Measurements from ENCODE around the gene SMS.

Gene SMS

DNA sequence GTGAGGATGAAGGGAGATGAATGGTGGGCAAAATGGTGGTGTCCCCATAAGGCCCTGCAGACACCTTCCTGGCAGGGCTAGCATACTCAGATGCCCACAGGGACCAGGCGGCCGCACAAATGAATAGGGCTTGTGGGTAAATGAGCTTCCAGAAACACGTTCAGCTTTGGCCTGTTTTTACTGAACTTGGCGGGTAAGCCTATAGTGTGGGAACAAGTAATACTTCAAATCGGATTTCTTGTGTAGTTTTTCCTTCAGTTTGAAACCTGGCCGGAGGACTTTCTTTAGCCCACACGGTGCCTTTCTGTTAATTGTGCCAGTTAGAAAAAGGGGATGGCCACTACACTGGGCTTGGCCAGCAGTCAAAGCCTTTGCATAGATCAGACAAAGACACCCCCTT lies 22.8 kb downstream of the SMS start:
- no peak overlapping the region for H3K9ac ChIP-seq (ENCODE audit: low read length)
- H3K9me3 ChIP-seq (ENCODE audit: control insufficient read depth, insufficient read depth, low read depth, low read length), result no peaks in the 10 kb centered on the region
- no peak overlapping the region for H3K4me3 ChIP-seq (ENCODE audit: low read depth, low read length)
- no peak overlapping the region for H3K27ac ChIP-seq (ENCODE audit: low read depth, low read length)
- H3K4me1 ChIP-seq (ENCODE audit: control insufficient read depth, insufficient read depth, low read length), result peaks cover 34% of the 10 kb centered on the region
- H3K36me3 ChIP-seq (ENCODE audit: control insufficient read depth, insufficient read depth, low read length), result peaks cover 31% of the 10 kb centered on the region
- no peaks in the 10 kb centered on the region for H3K27me3 ChIP-seq (ENCODE audit: control insufficient read depth, insufficient read depth, low read length)

DNA sequence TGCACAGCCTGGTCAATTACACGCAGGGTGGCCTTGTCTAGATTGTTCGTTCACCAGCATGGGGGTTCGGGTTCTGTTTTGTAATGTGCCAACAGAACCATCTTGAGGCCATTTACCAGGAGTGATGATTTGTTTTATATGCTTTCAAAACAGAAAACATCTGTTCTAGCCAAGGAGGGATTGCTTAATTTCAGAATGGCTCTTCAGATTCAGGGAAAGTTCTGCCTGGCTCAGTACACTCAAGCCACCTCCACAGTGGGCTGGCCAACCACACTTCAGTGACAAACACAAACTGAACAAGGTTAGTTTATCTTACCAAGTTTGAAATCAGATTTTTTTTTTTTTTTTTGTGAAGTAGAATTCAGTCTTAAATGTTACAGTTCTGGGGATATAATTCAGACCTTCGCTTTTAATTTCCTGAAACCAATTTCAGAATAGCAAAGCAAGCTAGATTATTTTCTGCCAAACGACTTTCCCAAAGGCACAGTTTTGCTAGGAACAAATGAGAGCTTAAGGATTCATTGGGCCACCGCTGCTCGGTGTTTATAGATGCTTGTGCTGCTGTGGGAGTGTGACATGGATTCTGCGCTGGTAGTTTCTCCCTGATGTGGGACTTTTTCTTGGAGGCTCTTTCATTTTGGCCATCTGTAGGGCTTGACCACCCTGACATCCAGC lies 23.4 kb downstream of the SMS start:
- H3K9ac ChIP-seq (ENCODE audit: low read length), result no peak overlapping the region

DNA sequence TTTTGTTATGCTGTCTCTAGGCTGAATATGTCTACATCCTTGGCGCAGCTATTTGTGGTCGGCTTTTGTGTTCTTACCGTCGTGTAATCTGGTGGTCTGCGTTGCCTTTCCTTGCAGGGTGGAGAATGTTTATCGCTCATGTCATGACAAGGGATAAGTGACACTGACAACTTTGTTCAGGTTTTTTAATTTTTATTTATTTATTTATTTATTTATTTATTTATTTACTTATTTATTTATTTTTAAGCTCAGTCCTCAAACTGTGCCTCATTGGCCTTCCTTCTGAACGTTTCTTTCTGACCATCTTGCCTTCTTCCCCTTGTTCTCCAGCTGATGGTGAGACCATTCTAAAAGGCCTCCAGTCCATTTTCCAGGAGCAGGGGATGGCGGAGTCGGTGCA lies 26.4 kb downstream of the SMS start:
- no peak overlapping the region for H3K4me3 ChIP-seq (ENCODE audit: low read depth, low read length)
- H3K27me3 ChIP-seq (ENCODE audit: control insufficient read depth, insufficient read depth, low read length), result no peaks in the 10 kb centered on the region
- H3K27ac ChIP-seq (ENCODE audit: low read depth, low read length), result no peak overlapping the region
- peaks cover 63% of the 10 kb centered on the region for H3K36me3 ChIP-seq (ENCODE audit: control insufficient read depth, insufficient read depth, low read length)
- H3K9me3 ChIP-seq (ENCODE audit: control insufficient read depth, insufficient read depth, low read depth, low read length), result no peaks in the 10 kb centered on the region
- no peak overlapping the region for H3K9ac ChIP-seq (ENCODE audit: low read length)
- 0 out of 2 replicates have a peak, but pooled peaks cover 2% of the 10 kb centered on the region for H3K4me1 ChIP-seq (ENCODE audit: control insufficient read depth, insufficient read depth, low read length)

More for the DNA sequence above, 23.4 kb downstream of the SMS start:
- H3K27me3 ChIP-seq (ENCODE audit: control insufficient read depth, insufficient read depth, low read length), result no peaks in the 10 kb centered on the region
- no peaks in the 10 kb centered on the region for H3K9me3 ChIP-seq (ENCODE audit: control insufficient read depth, insufficient read depth, low read depth, low read length)
- H3K4me3 ChIP-seq (ENCODE audit: low read depth, low read length), result no peak overlapping the region
- H3K36me3 ChIP-seq (ENCODE audit: control insufficient read depth, insufficient read depth, low read length), result peaks cover 37% of the 10 kb centered on the region
- no peak overlapping the region for H3K27ac ChIP-seq (ENCODE audit: low read depth, low read length)
- H3K4me1 ChIP-seq (ENCODE audit: control insufficient read depth, insufficient read depth, low read length), result peaks cover 30% of the 10 kb centered on the region

DNA sequence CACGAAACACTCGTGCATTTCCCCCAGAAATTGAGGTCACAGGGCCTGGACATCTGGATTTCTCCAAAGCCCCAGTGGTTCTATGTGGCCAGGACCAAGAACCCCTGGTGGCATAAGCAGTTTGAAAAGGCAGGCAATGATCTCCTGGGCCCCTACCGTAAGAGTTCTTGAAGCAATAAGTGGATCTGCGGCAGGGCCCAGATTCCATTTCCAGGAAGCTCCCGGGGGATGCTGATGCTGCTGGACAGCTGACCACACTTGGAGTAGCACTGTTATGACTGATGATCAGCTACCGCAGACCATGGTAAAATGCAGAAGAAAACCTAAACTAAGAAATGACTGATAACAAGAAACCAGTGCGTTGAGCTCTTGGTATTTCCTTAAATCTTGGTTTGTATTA lies 27.8 kb downstream of the SMS start:
- no peak overlapping the region for H3K4me3 ChIP-seq (ENCODE audit: low read depth, low read length)
- peaks cover 75% of the 10 kb centered on the region for H3K36me3 ChIP-seq (ENCODE audit: control insufficient read depth, insufficient read depth, low read length)
- no peaks in the 10 kb centered on the region for H3K27me3 ChIP-seq (ENCODE audit: control insufficient read depth, insufficient read depth, low read length)

DNA sequence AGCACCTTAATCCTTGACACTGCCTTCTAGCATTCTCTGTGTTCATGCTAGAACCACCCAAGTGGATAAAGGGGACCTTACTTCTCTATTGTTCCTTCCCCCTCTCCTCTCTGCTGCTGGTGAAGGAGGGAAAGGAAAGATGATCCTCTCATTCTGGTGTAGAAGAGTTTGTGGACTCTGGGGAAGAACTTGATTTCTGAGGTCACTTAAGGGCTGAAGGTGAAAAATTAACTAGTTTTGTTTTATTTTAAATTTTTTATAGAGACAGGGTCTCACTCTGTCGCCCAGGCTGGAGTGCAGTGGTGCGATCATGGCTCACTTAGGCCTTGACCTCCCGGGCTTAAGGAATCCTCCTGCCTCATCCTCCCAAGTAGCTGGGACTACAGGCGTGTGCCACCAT lies 29.8 kb downstream of the SMS start:
- H3K9ac ChIP-seq (ENCODE audit: low read length), result no peak overlapping the region
- H3K9me3 ChIP-seq (ENCODE audit: control insufficient read depth, insufficient read depth, low read depth, low read length), result no peaks in the 10 kb centered on the region
- no peak overlapping the region for H3K27ac ChIP-seq (ENCODE audit: low read depth, low read length)
- H3K36me3 ChIP-seq (ENCODE audit: control insufficient read depth, insufficient read depth, low read length), result peaks cover 82% of the 10 kb centered on the region
- H3K4me3 ChIP-seq (ENCODE audit: low read depth, low read length), result no peak overlapping the region
- no peaks in the 10 kb centered on the region for H3K27me3 ChIP-seq (ENCODE audit: control insufficient read depth, insufficient read depth, low read length)
- H3K4me1 ChIP-seq (ENCODE audit: control insufficient read depth, insufficient read depth, low read length), result peaks cover 6% of the 10 kb centered on the region; the same call in 1 of the 2 replicates

More for the DNA sequence above, 27.8 kb downstream of the SMS start:
- Histone ChIP-seq H3K9ac (ENCODE audit: low read length) (no peak overlapping the region), H3K27ac (ENCODE audit: low read depth, low read length) (no peak overlapping the region), H3K4me1 (ENCODE audit: control insufficient read depth, insufficient read depth, low read length) (peaks cover 6% of the 10 kb centered on the region; the same call in 1 of the 2 replicates), H3K9me3 (ENCODE audit: control insufficient read depth, insufficient read depth, low read depth, low read length) (no peaks in the 10 kb centered on the region)

DNA sequence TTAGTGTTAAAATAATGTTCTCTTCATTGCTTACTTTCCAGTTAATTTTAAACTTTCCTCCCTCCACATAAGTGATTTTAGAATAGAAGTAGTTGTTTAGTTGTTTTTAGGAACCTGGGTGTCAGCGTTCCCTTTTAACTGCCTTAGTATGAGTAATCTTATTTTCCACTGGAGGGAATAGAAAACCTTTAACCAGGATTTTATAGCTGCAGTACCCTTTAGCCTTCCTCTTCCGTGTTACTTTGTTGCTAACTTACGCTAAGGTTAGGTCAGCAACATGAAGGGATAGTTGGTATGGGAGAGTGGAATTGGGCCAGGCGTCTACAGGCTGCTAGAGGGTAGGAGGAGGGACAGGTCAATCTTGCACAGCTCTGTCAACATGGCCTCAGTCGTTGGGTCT lies 31.5 kb downstream of the SMS start:
- Histone ChIP-seq H3K4me3 (ENCODE audit: low read depth, low read length) (no peak overlapping the region), H3K9me3 (ENCODE audit: control insufficient read depth, insufficient read depth, low read depth, low read length) (no peaks in the 10 kb centered on the region), H3K27me3 (ENCODE audit: control insufficient read depth, insufficient read depth, low read length) (no peaks in the 10 kb centered on the region), H3K9ac (ENCODE audit: low read length) (no peak overlapping the region), H3K4me1 (ENCODE audit: control insufficient read depth, insufficient read depth, low read length) (peaks cover 6% of the 10 kb centered on the region; the same call in 1 of the 2 replicates), H3K36me3 (ENCODE audit: control insufficient read depth, insufficient read depth, low read length) (peaks cover 96% of the 10 kb centered on the region), H3K27ac (ENCODE audit: low read depth, low read length) (no peak overlapping the region)

DNA sequence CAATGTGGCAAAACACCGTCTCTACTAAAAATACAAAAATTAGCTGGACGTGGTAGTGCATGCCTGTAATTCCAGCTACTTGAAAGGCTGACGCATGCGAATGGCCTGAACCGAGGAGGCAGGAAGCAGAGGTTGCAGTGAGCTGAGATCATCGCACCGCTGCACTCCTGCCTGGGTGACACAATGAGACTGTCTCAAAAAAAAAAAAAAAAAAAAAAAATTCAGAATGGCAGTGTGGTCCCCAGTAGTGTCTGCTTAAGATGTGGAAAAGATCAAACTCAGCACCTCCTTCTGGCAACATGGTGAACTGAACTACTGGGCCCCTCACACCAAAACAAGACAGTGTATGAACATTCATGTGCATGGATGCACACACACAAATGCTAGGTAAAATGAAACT lies 32.2 kb downstream of the SMS start:
- H3K27me3 ChIP-seq (ENCODE audit: control insufficient read depth, insufficient read depth, low read length), result no peaks in the 10 kb centered on the region
- H3K9me3 ChIP-seq (ENCODE audit: control insufficient read depth, insufficient read depth, low read depth, low read length), result no peaks in the 10 kb centered on the region
- no peak overlapping the region for H3K27ac ChIP-seq (ENCODE audit: low read depth, low read length)
- no peak overlapping the region for H3K4me3 ChIP-seq (ENCODE audit: low read depth, low read length)
- no peak overlapping the region for H3K9ac ChIP-seq (ENCODE audit: low read length)
- peaks cover 96% of the 10 kb centered on the region for H3K36me3 ChIP-seq (ENCODE audit: control insufficient read depth, insufficient read depth, low read length)
- H3K4me1 ChIP-seq (ENCODE audit: control insufficient read depth, insufficient read depth, low read length), result peaks cover 6% of the 10 kb centered on the region; the same call in 1 of the 2 replicates

DNA sequence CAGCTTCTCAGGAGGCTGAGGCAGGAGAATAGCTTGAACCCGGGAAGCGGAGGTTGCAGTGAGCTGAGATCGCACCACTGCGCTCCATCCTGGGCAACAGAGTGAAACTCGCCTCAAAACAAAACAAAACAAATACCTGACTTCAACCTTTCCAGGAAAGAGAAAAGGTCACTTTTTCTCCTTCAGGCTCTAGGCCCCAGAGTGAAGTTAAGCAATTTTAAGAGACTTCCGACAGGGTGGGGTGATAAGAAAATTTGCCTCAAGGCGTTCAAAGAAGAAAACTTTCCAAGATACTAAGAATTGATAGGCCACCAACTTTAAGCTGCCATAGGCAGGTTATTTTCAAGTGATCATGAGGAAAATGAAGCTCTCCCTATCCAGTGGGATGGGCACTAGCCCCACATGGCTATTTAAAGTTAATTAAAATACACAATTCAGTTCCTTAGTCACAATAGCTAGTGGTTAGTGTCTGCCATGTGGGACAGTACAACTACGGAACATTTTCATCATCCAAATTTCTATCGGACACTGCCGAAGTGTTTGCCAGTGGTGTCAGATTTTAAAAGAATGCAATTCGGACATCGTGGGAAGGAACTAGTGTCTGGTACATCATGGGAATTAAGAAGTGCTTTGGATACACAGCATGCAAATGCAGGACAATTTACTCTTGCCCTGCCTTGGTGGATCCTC lies 33.0 kb downstream of the SMS start:
- Histone ChIP-seq H3K9ac (ENCODE audit: low read length) (no peak overlapping the region), H3K9me3 (ENCODE audit: control insufficient read depth, insufficient read depth, low read depth, low read length) (no peaks in the 10 kb centered on the region), H3K4me3 (ENCODE audit: low read depth, low read length) (no peak overlapping the region), H3K27ac (ENCODE audit: low read depth, low read length) (no peak overlapping the region), H3K27me3 (ENCODE audit: control insufficient read depth, insufficient read depth, low read length) (no peaks in the 10 kb centered on the region), H3K4me1 (ENCODE audit: control insufficient read depth, insufficient read depth, low read length) (peaks cover 6% of the 10 kb centered on the region; the same call in 1 of the 2 replicates), H3K36me3 (ENCODE audit: control insufficient read depth, insufficient read depth, low read length) (peaks cover 96% of the 10 kb centered on the region)

DNA sequence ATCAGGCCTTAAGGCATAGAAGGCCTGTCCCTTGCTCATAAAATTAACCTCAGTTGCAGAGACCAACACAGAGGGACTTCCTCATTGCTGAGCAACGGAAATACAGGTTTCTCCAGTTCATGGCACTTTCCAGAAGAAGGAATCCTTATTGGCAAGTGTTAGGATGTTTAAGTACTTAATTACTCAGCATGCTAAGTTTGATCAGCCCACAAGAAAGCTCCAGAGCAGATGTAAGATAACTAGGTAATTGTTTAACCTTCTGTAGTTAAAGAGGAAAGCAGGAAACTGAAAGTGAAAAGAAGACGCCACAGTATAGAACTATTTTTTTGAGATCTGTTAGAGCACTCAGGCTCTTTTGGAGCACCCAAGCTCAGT lies 33.5 kb downstream of the SMS start:
- H3K36me3 ChIP-seq (ENCODE audit: control insufficient read depth, insufficient read depth, low read length), result peaks cover 96% of the 10 kb centered on the region
- no peak overlapping the region for H3K4me3 ChIP-seq (ENCODE audit: low read depth, low read length)
- no peaks in the 10 kb centered on the region for H3K9me3 ChIP-seq (ENCODE audit: control insufficient read depth, insufficient read depth, low read depth, low read length)
- H3K27me3 ChIP-seq (ENCODE audit: control insufficient read depth, insufficient read depth, low read length), result no peaks in the 10 kb centered on the region
- no peak overlapping the region for H3K9ac ChIP-seq (ENCODE audit: low read length)
- peaks cover 6% of the 10 kb centered on the region; the same call in 1 of the 2 replicates for H3K4me1 ChIP-seq (ENCODE audit: control insufficient read depth, insufficient read depth, low read length)
- H3K27ac ChIP-seq (ENCODE audit: low read depth, low read length), result no peak overlapping the region

DNA sequence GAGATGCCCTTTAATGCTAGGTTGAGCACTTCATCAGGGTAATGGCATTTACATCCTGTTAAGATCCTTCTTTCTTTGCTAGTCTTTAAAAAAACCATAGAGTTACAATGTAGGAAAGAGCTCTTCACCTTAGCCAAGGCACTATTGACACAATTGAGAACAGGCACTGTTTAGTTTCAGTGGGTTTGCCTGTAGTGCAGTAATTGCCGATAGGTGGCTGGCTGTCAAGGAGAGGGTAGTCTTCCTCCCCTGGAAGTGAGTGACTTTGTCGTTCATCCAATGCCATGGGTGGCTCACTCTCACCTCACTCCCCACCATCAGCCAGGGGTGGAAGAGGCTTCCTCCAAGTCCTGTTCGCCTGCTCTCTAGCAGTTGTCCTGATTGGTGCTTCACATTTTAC lies 34.7 kb downstream of the SMS start:
- Histone ChIP-seq H3K27me3 (ENCODE audit: control insufficient read depth, insufficient read depth, low read length) (no peaks in the 10 kb centered on the region), H3K36me3 (ENCODE audit: control insufficient read depth, insufficient read depth, low read length) (peaks cover 92% of the 10 kb centered on the region), H3K9me3 (ENCODE audit: control insufficient read depth, insufficient read depth, low read depth, low read length) (no peaks in the 10 kb centered on the region), H3K27ac (ENCODE audit: low read depth, low read length) (no peak overlapping the region), H3K4me1 (ENCODE audit: control insufficient read depth, insufficient read depth, low read length) (peaks cover 6% of the 10 kb centered on the region; the same call in 1 of the 2 replicates), H3K9ac (ENCODE audit: low read length) (no peak overlapping the region), H3K4me3 (ENCODE audit: low read depth, low read length) (no peak overlapping the region)

DNA sequence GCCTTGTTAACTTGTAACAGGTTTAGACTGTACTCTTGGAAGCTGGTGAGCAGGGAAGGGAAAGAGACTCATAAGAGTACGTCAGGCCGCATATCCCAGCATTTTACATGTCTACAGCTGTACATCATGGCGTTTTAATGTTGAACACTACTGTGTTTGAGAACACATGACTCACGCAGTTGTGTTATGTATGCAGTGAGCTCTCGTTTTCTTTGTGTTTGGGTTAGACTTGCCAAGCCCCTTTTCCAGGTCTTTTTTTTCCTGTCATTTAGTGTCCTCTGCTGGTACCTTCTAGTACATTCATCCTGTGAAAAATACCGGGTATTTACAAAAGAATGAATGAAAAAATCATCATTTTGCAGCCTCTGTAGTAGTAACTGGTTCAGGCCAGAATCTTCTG lies 35.3 kb downstream of the SMS start:
- Histone ChIP-seq H3K27ac (ENCODE audit: low read depth, low read length) (no peak overlapping the region), H3K27me3 (ENCODE audit: control insufficient read depth, insufficient read depth, low read length) (no peaks in the 10 kb centered on the region), H3K36me3 (ENCODE audit: control insufficient read depth, insufficient read depth, low read length) (peaks cover 92% of the 10 kb centered on the region), H3K4me3 (ENCODE audit: low read depth, low read length) (no peak overlapping the region), H3K9ac (ENCODE audit: low read length) (no peak overlapping the region), H3K9me3 (ENCODE audit: control insufficient read depth, insufficient read depth, low read depth, low read length) (no peaks in the 10 kb centered on the region), H3K4me1 (ENCODE audit: control insufficient read depth, insufficient read depth, low read length) (peaks cover 6% of the 10 kb centered on the region; the same call in 1 of the 2 replicates)

Measured in HUES6 (cell line).